Endothelial cell of umbilical vein (primary cell): Measurements from ENCODE around the gene COL6A3.

Experiments
- CTCF ChIP-seq, 2 donors: IDR thresholded peaks; 1 replicate in 1 of 2; 2 replicates in 1 of 2; pipeline ENCODE4 v1.5.1; 2011; ENCODE audit warnings: low read length in 2 of 2, mild to moderate bottlenecking in 2 of 2, moderate library complexity in 2 of 2, control low read depth in 1 of 2, inconsistent platforms in 1 of 2, low read depth in 1 of 2; ENCODE audit not compliant: insufficient read depth in 1 of 2; ENCODE audit errors: extremely low read depth in 1 of 2
- POLR2AphosphoS5 ChIP-seq: IDR thresholded peaks from 2 replicates; pipeline ENCODE4 v1.6.1; 2012; ENCODE audit warnings: low read depth, mild to moderate bottlenecking, control low read depth, low read length, moderate library complexity; ENCODE audit not compliant: insufficient read depth
- TF ChIP-seq, protein P1 (sequence below): IDR thresholded peaks from 2 replicates; pipeline ENCODE4 v1.6.1; 2011; ENCODE audit not compliant: insufficient read depth, insufficient read length

GRCh38 chr2:237446338-237446665 lies 32.3 kb upstream of the COL6A3 start:
- no peak for TF ChIP-seq POLR2AphosphoS5
- TF ChIP-seq, protein P1, sequence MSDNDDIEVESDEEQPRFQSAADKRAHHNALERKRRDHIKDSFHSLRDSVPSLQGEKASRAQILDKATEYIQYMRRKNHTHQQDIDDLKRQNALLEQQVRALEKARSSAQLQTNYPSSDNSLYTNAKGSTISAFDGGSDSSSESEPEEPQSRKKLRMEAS, result no peak
- no peak for TF ChIP-seq CTCF (IDR thresholded peaks at IDR 0.05; ENCODE audit: extremely low read depth in 1 of 2, insufficient read depth in 1 of 2, low read depth in 1 of 2, low read length in 2 of 2)
